GM21723 (cell line): Measurements from ENCODE around the gene ABCC10.
A peak's percentile ranks its signal among the peaks of the same experiment; 100 is the strongest.
"Not testable (repeated sequence)": the region's sequence is repeated elsewhere in the genome, so short reads cannot be mapped to it uniquely, and the experiment has no call there.

ENCODE experiments used
- ATAC-seq: cut with Tn5 transposase; IDR thresholded peaks from one replicate; pipeline ENCODE4 v1.9.1; 2021; ENCODE audit warnings: mild to moderate bottlenecking, moderate library complexity; ENCODE audit not compliant: unreplicated experiment

Gene ABCC10, protein sequence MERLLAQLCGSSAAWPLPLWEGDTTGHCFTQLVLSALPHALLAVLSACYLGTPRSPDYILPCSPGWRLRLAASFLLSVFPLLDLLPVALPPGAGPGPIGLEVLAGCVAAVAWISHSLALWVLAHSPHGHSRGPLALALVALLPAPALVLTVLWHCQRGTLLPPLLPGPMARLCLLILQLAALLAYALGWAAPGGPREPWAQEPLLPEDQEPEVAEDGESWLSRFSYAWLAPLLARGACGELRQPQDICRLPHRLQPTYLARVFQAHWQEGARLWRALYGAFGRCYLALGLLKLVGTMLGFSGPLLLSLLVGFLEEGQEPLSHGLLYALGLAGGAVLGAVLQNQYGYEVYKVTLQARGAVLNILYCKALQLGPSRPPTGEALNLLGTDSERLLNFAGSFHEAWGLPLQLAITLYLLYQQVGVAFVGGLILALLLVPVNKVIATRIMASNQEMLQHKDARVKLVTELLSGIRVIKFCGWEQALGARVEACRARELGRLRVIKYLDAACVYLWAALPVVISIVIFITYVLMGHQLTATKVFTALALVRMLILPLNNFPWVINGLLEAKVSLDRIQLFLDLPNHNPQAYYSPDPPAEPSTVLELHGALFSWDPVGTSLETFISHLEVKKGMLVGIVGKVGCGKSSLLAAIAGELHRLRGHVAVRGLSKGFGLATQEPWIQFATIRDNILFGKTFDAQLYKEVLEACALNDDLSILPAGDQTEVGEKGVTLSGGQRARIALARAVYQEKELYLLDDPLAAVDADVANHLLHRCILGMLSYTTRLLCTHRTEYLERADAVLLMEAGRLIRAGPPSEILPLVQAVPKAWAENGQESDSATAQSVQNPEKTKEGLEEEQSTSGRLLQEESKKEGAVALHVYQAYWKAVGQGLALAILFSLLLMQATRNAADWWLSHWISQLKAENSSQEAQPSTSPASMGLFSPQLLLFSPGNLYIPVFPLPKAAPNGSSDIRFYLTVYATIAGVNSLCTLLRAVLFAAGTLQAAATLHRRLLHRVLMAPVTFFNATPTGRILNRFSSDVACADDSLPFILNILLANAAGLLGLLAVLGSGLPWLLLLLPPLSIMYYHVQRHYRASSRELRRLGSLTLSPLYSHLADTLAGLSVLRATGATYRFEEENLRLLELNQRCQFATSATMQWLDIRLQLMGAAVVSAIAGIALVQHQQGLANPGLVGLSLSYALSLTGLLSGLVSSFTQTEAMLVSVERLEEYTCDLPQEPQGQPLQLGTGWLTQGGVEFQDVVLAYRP (N-terminal part only)

DNA sequence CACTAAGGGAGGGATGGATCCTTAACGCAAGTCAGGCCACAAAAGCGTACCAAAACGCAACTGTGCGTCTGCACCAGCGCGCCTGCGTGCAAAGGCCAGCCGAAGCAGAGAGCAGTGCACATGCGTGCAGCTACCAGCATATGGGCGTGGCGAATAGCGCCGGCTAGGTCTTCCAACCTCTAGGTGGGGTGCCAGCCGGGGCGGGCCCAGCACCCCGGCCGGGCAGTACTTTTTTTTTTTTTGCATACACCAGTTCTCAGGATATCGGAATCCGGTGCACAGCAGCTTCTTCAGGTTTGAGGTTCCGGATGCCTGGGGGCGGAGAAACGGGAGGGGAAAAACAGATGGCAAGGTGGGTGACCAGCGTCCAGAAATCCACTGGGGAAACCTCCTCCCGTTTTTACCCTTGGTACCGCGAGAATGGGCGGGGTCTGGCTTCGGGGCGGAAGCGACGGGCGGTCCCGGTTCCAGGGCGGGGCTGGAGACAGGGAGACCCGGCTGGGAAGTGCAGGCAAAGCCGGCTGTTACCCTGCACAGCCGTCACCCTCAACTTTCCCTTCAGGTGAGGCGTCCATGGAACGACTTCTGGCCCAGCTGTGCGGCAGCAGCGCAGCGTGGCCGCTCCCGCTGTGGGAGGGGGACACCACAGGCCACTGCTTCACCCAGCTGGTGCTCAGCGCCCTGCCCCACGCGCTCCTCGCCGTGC lies at the start of gene ABCC10:
Gene ABCC10, plus strand, starts transcription at position 136 of the 706 bp plus-strand sequence. Its CDS starts 438 bp downstream, at position 574.
- peak; percentile 91 for ATAC-seq

DNA sequence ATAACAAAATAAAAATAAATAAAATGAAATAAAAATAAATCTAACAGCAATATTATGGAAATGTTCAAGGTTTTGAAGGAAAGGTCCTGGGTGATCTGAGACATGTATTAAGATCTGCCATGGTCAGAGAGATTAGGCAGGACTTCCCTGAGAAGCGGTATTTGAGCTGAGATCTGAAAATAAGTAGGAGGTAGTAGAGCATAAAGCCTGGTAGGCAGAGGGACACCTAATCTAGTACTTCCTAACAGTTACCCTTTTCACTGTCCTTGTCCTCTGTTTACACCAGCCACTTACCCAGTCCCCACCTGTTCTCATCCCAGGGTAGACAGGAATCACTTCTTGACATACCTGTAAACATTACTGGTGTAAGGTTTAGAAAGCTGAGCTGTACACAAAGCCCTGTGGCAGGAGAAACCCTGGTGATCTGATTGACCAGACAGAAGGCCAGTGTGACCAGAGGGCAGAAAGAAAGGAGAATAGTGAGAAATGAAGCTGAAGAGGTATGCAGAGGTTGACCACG lies 49.6 kb upstream of the ABCC10 start:
- ATAC-seq = no peak

DNA sequence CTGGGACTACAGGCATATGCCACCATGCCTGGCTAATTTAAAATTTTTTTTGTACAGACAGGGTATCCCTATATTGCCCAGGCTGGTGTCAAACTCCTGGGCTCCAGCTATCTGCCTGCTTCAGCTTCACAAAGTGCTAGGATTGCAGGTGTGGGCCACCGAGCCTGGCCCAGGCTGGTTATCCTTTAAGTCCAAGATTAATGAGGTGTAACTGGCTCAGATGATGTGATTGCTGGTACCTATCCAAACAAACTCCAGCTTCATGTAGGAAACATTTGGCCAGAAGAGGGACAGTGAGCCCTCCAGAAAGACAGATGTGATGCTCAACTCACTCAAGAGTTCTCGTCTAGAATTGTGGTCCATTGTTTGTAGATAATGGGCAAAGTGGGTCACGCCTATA lies 48.7 kb upstream of the ABCC10 start:
- no peak for ATAC-seq

DNA sequence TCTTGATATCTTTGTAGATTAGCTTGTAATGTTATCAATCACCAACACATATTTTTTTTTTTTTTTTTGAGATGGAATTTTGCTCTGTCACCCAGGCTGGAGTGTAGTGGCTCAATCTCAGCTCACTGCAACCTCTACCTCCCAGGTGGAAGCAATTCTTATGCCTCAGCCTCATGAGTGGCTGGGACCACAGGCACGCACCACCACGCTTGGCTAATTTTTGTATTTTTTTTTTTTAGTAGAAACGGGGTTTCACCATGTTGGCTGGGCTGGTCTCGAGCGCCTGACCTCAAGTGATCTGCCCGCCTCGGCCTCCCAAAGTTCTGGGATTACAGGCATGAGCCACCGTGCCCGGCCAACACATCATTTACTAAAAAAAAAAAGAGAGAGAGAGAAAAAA lies 46.5 kb upstream of the ABCC10 start:
- not testable (repeated sequence) for ATAC-seq

DNA sequence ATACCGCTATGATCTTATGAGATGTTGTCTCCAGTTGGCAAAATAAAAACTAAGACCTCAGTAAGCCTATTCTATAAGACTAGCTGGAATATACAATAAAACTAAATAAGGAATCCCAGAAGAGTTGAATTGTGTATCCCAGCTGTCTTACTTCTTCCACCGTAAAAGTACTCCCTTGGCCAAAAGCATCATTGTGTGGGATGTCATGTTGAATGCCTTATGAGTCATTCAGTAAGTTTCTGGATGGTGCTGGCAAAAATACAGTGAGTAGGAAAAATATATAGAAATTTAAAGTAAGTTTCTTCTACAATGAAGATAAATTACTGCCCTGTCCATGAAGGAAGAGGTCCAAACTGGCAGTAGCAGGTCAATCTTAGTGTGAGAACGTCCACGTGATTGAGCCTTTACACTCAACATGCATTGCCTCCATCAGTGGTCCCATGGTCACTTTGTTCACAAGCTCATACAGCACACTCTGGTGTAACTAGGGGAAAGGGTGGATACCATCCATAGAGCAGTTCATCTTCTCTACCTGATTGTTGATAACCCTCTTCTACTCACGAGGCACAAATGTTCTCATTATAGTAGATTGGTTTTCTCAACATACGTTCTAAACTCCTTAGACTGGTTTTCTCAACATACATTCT lies 44.2 kb upstream of the ABCC10 start:
- ATAC-seq = no peak

DNA sequence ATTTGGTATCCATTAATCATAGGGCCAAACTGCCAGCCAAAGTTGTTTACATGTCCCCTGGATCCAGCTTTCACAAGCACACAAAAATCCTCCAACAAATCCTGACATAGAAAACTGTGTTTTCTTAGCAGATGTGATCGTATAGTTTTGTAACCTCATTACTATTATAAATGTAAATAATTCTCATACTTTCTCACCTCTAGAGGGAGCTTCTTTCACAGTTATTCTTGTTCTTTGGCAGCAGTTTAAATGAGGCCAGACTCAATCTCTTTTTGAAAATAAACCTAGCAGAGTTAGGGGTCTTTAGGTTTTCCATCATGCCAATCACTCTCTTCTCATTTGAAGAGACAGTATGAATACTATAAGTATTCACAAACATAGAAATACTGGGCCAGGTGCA lies 40.8 kb upstream of the ABCC10 start:
- ATAC-seq = no peak

DNA sequence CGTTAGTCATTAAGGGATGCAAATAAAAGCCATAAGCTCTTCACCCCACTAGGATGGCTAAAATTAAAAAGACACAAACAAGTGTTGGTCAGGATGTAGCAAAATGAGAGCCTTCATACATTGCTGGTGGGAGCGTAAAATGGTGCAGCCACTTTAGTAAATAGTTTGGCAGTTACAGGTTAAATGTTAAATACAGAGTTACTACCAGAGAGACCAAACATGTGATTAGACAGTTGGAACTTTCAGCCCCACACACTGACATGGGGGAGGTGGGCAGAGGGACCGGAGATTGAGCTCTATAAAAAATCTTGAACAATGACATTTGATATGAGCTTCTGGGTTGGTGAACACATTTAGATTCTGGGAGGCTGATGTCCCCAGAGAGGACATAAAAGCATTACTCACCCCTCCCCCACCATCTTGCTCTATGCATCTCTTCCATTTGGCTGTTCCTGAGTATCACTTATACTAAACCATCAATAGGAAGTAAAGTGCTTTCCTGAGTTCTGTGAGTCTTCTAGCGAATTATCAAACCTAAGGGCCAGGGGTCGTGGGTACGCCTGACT lies 37.5 kb upstream of the ABCC10 start:
- no peak for ATAC-seq

DNA sequence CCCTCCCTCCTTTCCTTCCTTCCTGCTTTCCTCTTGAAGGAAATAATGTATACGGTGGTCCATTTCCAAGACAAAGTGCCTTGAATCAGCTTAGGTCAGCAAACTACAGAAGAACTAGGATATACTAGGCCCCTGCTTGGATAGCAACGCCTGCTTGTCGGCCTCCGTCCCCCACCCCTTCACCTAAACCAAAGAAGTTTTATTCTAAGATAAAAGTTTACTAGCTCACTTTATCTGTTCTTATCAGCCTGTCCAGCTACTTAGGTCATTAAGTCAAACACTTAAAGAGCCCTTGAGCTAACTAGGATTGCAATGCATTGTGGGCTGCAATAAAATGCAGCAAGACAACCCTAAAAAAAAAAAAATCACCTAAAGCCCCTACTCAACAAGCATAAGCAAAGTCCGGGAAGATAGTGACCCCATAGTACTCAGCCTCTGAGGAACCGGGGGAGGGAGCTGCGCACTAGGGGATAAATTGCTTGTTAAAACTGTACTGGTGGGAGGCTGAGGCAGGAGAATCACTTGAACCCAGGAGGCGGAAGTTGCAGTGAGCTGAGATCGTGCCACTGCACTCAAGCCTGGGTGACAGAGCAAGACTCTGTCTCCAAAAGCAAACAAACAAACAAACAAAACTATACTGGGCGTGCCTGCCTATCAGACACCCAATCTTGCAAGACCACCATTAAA lies 36.4 kb upstream of the ABCC10 start:
- ATAC-seq = not testable (repeated sequence)

DNA sequence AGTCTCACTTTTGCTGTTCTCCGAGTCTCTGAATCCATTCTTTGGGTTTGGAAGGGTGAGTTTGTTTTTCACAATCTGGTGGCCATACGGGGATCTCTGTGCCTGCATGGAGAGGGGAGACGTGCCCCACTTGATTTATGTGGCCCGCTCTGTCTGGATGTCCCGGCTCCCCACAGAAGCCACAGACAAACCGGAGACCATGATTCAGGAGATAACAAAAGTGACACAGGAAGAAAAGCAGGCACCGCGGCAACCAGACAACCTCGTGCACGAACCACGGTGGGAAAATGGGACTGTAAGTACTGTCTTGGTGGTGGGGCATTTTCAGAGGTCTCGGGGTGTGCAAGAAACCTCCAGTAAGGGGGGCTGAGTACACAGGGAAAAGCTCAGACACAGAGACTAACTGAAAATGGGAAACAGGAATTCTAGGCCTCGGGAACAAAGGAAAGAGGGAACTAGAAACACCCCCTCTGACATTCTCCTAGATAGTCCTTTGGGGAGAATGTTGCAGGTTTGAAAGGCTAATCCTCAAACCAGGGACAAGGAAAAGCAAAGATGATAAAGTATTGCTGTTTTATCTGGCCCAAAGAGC lies 35.8 kb upstream of the ABCC10 start:
- no peak for ATAC-seq

DNA sequence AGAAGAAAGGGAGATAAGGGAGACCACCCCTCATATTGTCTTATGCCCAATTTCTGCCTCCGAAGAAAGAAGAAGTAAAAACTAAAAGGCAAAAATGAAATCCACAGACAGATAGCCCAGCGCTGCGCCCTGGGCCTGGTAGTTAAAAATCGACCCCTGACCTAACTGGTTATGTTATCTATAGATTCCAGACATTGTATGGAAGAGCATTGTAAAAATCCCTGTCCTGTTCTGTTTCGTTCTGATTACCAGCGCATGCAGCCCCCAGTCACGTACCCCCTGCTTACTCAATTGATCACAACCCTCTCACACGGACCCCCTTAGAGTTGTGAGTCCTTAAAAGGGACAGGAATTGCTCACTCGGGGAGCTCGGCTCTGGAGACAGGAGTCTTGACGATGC lies 34.2 kb upstream of the ABCC10 start:
- not testable (repeated sequence) for ATAC-seq

DNA sequence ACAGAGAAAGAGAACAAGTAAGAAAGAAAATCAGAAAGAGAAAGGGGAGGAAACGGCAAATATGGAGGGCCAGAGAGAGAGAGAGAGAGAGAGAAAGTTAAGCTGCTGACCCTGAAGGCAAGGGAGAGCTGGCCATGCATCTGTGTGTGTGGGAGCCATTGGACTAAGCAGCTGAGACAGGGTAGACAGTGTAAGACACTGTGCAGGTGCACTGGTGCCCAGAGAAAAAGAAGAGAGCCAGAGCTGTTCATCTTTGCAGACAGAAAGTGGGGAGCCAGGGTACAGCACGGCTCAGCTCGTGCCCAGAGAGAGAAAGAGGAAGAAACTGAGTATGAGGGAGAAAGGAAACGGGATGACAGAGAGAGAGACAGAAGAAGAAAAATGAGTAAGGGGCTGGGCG lies 33.7 kb upstream of the ABCC10 start:
- ATAC-seq = no peak

DNA sequence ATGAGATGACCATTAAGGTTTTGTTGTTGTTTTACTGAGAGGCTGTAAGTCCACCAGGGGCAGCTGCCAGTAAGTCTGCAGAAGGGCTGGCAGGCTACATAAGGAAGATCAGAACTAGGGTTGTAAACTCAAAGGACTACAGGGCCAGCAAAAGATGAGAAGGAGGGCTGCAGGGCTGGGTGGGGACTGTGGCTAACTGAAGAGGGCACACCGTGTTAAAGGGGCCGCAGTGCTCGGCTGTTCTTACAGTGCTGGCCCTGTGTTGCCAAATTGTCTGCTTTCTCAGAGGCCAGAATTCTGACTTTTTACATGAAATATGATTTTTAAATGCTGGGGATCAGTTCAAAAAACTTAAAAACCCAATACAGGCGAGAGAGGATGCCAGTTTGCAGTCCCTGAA lies 32.4 kb upstream of the ABCC10 start:
- no peak for ATAC-seq

DNA sequence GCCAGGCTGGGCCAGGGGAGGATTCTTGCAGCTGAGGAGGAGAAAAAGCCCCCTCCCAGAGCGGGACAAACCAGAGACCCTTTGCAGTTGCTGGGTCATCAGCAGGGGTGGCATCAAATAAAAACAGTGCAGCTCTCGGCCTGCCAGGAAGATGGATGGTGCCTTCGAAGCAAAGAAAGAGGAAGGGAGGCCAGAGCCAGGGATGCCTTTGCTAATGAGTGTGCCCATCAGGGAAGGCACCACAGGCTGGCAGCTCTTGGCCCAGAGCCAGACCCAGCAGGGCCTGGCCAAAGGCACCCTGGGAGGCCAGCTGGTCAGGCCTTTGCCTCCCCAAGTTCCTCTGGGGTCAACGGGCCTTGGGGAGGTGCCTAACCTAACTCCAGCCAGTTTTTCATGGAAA lies 31.6 kb upstream of the ABCC10 start:
- ATAC-seq = no peak

DNA sequence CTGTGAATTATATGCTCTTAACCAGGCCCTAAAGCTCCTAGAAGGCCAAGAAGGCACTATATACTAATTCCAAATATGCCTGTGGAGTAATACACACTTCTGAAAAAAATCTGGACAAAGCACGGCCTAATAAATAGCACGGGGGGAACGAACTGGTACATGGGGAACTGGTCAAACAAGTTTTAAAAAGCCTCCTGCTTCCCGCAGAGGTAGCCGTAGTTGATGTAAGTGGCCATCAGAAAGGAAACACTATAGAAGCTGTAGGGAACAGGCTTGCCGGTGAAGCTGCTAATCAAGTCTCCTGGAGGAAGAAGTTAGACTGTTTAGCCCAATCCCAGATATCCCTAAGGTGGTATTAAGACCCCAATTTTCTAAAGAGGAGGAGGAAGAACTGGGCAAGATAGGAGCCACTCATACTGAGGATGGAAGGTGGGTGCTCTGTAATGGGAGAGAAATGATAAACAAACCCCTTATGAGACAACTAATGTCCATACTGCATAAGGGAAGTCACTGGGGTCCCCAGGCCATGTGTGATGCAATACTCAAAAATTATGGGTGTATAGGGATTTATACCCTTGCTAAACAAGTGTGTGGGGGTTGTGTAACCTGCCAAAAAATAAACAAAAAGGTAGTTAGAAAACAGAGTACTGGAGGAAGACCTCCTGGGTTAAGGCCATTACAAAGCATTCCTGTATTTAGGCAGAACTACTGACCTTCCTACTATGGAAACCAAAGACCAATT lies 30.8 kb upstream of the ABCC10 start:
- no peak for ATAC-seq

DNA sequence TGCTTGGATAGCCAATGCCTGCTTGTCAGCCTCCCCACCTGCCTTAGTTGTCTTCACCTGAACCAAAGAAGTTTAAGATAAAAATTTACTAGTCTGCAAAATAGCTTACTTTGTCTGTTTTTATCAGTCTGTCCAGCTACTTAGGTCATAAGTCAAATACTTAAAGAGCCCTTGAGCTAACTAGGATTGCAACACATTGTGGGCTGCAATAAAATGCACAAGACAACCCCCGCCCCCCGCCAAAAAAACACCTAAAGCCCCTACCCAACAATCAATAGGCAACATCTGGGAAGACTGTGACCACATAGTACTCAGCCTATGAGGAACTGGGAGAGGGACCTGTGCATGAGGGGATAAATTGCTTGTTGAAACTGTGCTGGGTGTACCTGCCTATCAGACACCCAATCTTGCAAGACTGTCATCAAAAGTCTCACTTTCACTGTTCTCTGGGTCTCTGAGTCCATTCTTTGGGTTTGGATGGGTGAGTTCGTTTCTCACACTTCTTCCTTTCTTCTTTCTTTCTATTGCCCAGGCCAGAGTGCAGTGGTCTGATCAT lies 27.3 kb upstream of the ABCC10 start:
- no peak for ATAC-seq

DNA sequence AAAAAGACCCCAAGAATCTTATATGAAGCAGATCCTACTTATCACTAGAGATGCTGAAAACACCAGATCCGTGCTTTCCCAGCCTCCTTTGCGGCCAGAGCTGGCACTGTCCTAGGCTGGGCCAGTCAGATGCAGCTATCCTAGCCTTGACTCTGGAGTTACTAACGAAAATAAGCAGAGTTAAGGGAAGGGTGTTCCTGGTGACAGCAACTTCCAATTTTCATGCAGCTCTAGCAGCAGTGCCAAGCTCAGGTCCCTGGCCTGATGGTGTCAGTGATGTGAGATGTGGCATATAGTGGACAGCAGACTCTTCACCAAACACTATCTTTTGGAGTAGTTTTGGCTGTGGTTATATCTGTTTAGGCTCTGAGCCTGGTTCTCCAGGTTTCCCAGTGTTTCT lies 25.6 kb upstream of the ABCC10 start:
- ATAC-seq = no peak

DNA sequence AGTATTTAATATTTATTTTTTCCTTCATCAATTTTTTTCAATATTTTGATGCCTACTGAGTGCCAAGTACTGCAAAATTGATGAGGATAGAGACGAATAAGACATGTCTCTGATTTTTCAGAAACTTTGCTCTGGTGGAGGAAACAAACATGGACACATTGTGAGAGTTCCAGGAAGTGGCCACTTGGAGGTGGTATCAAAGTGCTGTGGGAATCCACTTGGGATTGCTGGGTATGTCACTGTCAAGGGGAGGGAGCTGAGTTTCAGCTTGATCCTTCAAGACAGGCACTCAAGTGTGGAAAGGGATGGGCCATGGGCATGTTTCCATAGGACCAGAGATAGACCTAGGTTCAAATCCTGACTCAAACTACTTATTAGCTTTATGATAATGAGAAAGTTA lies 24.5 kb upstream of the ABCC10 start:
- no peak for ATAC-seq

DNA sequence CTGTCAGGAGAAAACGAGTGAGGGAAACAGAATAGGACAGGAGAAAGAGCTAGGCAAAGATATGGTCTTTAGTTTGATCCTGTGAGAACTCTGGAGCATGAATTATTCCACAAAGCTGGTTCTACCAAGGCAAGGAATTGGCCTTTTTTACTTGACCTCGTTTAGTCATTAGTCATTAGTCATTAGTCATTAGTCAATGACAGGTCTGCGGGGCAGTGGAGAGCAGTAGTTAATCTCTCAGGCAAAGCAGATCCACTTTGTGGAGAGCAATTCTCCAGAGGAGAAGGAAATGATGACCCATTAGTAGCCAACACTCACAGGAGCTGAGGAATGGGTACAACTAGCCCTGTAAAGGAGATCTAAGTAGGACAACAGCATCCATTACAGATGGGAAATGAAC lies 22.0 kb upstream of the ABCC10 start:
- no peak for ATAC-seq
